ENCODE measurements around the gene LRMDA. TPM values are rescaled to one million over a fixed set of nuclear protein-coding genes. Genes with fewer than 3 reads are reported as not detected.

The LRMDA gene
- total RNA-seq, 1 donor from 2014 or later: 2.1 TPM

DNA sequence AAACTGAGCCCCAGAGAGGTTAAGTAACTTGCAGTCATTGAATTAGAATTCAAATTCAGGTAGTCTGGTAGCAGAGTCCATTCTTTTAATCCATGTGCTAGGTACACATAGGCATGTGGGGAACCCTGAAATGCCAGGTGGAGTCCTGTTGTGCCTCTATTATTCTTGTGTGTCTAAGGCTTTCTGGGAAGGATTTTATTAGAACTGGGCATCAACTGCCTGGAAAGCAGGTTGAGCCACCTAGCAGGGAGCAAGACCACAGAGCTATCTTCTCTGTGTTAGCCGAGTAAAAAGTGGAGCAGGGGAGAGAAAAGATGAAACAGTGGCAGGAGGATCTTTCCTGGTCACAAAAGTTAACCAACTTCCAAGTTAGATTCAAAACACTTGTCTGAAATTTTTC is 494.6 kb downstream of the LRMDA start:
- H3K4me1 Mint-ChIP-seq (ENCODE audit: low read depth, unreplicated experiment): no peaks in the 10 kb centered on the region
- H3K27ac Mint-ChIP-seq (ENCODE audit: unreplicated experiment): no peak overlapping the region
- no peak overlapping the region for H3K4me3 Mint-ChIP-seq (ENCODE audit: unreplicated experiment)
- no peaks in the 10 kb centered on the region for H3K36me3 Mint-ChIP-seq (ENCODE audit: unreplicated experiment)
- H3K27me3 Mint-ChIP-seq (ENCODE audit: unreplicated experiment): peaks cover 5% of the 10 kb centered on the region
- H3K9me3 Mint-ChIP-seq (ENCODE audit: unreplicated experiment): no peaks in the 10 kb centered on the region
- TF ChIP-seq CTCF (IDR thresholded peaks at IDR 0.05; ENCODE audit: partially characterized antibody, unreplicated experiment): no peak
- no peak for DNase-seq

- no peak for TF ChIP-seq CTCF (IDR thresholded peaks at IDR 0.05; ENCODE audit: partially characterized antibody, unreplicated experiment)
- Mint-ChIP-seq H3K9me3 (ENCODE audit: unreplicated experiment) (no peaks in the 10 kb centered on the region), H3K27me3 (ENCODE audit: unreplicated experiment) (peaks cover 5% of the 10 kb centered on the region), H3K4me3 (ENCODE audit: unreplicated experiment) (no peak overlapping the region), H3K4me1 (ENCODE audit: low read depth, unreplicated experiment) (no peaks in the 10 kb centered on the region), H3K27ac (ENCODE audit: unreplicated experiment) (no peak overlapping the region), H3K36me3 (ENCODE audit: unreplicated experiment) (no peaks in the 10 kb centered on the region)
- DNase-seq: no peak
These were observed 495.3 kb downstream of the LRMDA start for GRCh38 chr10:75926763-75927162.

GRCh38 chr10:75928231-75928630 is 496.8 kb downstream of the LRMDA start:
- H3K9me3 Mint-ChIP-seq (ENCODE audit: unreplicated experiment): no peaks in the 10 kb centered on the region
- TF ChIP-seq CTCF (IDR thresholded peaks at IDR 0.05; ENCODE audit: partially characterized antibody, unreplicated experiment): no peak
- H3K27me3 Mint-ChIP-seq (ENCODE audit: unreplicated experiment): peaks cover 2% of the 10 kb centered on the region
- H3K27ac Mint-ChIP-seq (ENCODE audit: unreplicated experiment): no peak overlapping the region
- no peak overlapping the region for H3K4me3 Mint-ChIP-seq (ENCODE audit: unreplicated experiment)
- no peaks in the 10 kb centered on the region for H3K4me1 Mint-ChIP-seq (ENCODE audit: low read depth, unreplicated experiment)
- DNase-seq: no peak
- H3K36me3 Mint-ChIP-seq (ENCODE audit: unreplicated experiment): no peaks in the 10 kb centered on the region

GRCh38 chr10:75929630-75930161 is 498.3 kb downstream of the LRMDA start:
- Mint-ChIP-seq H3K4me3 (ENCODE audit: unreplicated experiment) (no peak overlapping the region), H3K9me3 (ENCODE audit: unreplicated experiment) (no peaks in the 10 kb centered on the region), H3K4me1 (ENCODE audit: low read depth, unreplicated experiment) (no peaks in the 10 kb centered on the region), H3K27ac (ENCODE audit: unreplicated experiment) (no peak overlapping the region), H3K27me3 (ENCODE audit: unreplicated experiment) (no peaks in the 10 kb centered on the region), H3K36me3 (ENCODE audit: unreplicated experiment) (no peaks in the 10 kb centered on the region)
- TF ChIP-seq CTCF (IDR thresholded peaks at IDR 0.05; ENCODE audit: partially characterized antibody, unreplicated experiment): no peak
- no peak for DNase-seq

- Mint-ChIP-seq H3K4me3 (ENCODE audit: unreplicated experiment) (no peak overlapping the region), H3K4me1 (ENCODE audit: low read depth, unreplicated experiment) (no peaks in the 10 kb centered on the region), H3K27ac (ENCODE audit: unreplicated experiment) (no peak overlapping the region), H3K36me3 (ENCODE audit: unreplicated experiment) (no peaks in the 10 kb centered on the region), H3K9me3 (ENCODE audit: unreplicated experiment) (no peaks in the 10 kb centered on the region), H3K27me3 (ENCODE audit: unreplicated experiment) (peaks cover 2% of the 10 kb centered on the region)
- TF ChIP-seq CTCF (IDR thresholded peaks at IDR 0.05; ENCODE audit: partially characterized antibody, unreplicated experiment): no peak
- no peak for DNase-seq
These were observed 501.5 kb downstream of the LRMDA start for GRCh38 chr10:75932921-75933320.
